PC-9 (cell line): ENCODE data around the gene NFATC4. TPM values are rescaled to one million over a fixed set of nuclear protein-coding genes. Genes with fewer than 3 reads are reported as not detected.

Experiments
- BruUV-seq: library from RNA; stranded (reverse); fragments of 400-500 nt; replicated peaks from 2 replicates; lab custom pipeline; 2021; lab: Mats Ljungman, UMichigan
- CTCF ChIA-PET: fragments of 300-600 bp; sonication (Branson Sonifier 250); formaldehyde crosslinking; loops from one replicate; lab custom pipeline; 2022; ENCODE audit warnings: antibody characterized with exemption; lab: Charles Lee
- POLR2A ChIA-PET: fragments of 300-600 bp; sonication (Branson Sonifier 250); formaldehyde crosslinking; loops from one replicate; lab custom pipeline; 2022; ENCODE audit warnings: antibody characterized with exemption; ENCODE audit not compliant: unreplicated experiment; lab: Charles Lee
- DNase-seq, 2 experiments: peaks; one replicate each; pipeline versions ENCODE4 v3.0.0 to v3.0.0-alpha.2; 2015 to 2022; ENCODE audit warnings: mixed read lengths in 1 of 2
- H2AFZ ChIP-seq: fragments of 200-600 bp; sonication (generic); 2 replicates; pipeline ENCODE4 v1.8.1; 2017; ENCODE audit warnings: antibody characterized with exemption
- H3F3A ChIP-seq: fragments of 200-600 bp; sonication (generic); 2 replicates; pipeline ENCODE4 v1.8.1; 2017; ENCODE audit warnings: antibody characterized with exemption, mild to moderate bottlenecking, low read depth; ENCODE audit not compliant: insufficient read depth
- H3K27ac ChIP-seq: fragments of 200-600 bp; sonication (generic); 2 replicates; pipeline ENCODE4 v1.6.1; 2016; ENCODE audit warnings: mixed run types
- H3K27me3 ChIP-seq: fragments of 200-600 bp; sonication (generic); 2 replicates; pipeline ENCODE4 v1.6.1; 2016; ENCODE audit warnings: low read depth, mixed run types; ENCODE audit not compliant: insufficient read depth
- H3K36me3 ChIP-seq: fragments of 200-600 bp; sonication (generic); 2 replicates; pipeline ENCODE4 v1.6.1; 2016; ENCODE audit warnings: low read depth, mixed run types
- H3K4me1 ChIP-seq: fragments of 200-600 bp; sonication (generic); replicated peaks from 2 replicates; pipeline ENCODE4 v1.6.1; 2016; ENCODE audit warnings: mixed run types; ENCODE audit not compliant: insufficient read depth
- H3K4me2 ChIP-seq: fragments of 200-600 bp; sonication (generic); 2 replicates; pipeline ENCODE4 v1.6.1; 2017; ENCODE audit warnings: mixed run types
- H3K4me3 ChIP-seq: fragments of 200-600 bp; sonication (generic); 2 replicates; pipeline ENCODE4 v1.6.1; 2016; ENCODE audit warnings: mixed run types
- H3K79me2 ChIP-seq: fragments of 200-600 bp; sonication (generic); 2 replicates; pipeline ENCODE4 v1.6.1; 2017; ENCODE audit warnings: low read depth, mixed run types
- H3K9me2 ChIP-seq: fragments of 200-600 bp; sonication (generic); 2 replicates; pipeline ENCODE4 v1.8.1; 2017; ENCODE audit warnings: mild to moderate bottlenecking; ENCODE audit not compliant: insufficient read depth
- H3K9me3 ChIP-seq: fragments of 200-600 bp; sonication (generic); 2 replicates; pipeline ENCODE4 v1.8.1; 2016; ENCODE audit warnings: low read depth; ENCODE audit not compliant: insufficient read depth
- H4K20me1 ChIP-seq: fragments of 200-600 bp; sonication (generic); 2 replicates; pipeline ENCODE4 v1.8.1; 2017; ENCODE audit not compliant: insufficient read depth
- CTCF ChIP-seq: fragments of 200-600 bp; sonication (generic); conservative IDR thresholded peaks from 2 replicates; pipeline ENCODE4 v1.6.1; 2017; ENCODE audit warnings: mixed run types, antibody characterized with exemption, mild to moderate bottlenecking, moderate library complexity
- EZH2 ChIP-seq: fragments of 200-600 bp; sonication (generic); IDR thresholded peaks from 2 replicates; pipeline ENCODE4 v1.8.0; 2017; ENCODE audit warnings: antibody characterized with exemption, low read depth
- intact Hi-C: fragments of 100-400 bp; cut with micrococcal nuclease; formaldehyde crosslinking; loops from one replicate; pipeline ENCODE4 v1.10.0; 2022; ENCODE audit not compliant: unreplicated experiment
- total RNA-seq: library from RNA; stranded (reverse); gene quantifications from 2 replicates; pipeline ENCODE4 v1.2.3, GENCODE V29; 2021

NFATC4 gene
- total RNA-seq, 1 experiment from 2014 or later: 48.3 TPM

- no peaks in the 10 kb centered on the region for H3K36me3 ChIP-seq
- no peaks in the 10 kb centered on the region for H3F3A ChIP-seq
- peak overlapping the region; percentile 81 for H3K4me2 ChIP-seq
- H2AFZ ChIP-seq: peak overlapping the region; percentile 86
- H3K27ac ChIP-seq: no peak overlapping the region
- H3K9me2 ChIP-seq: no peaks in the 10 kb centered on the region
- no peak for DNase-seq
- TF ChIP-seq EZH2: no peak
- no peak for TF ChIP-seq CTCF
- POLR2A ChIA-PET: no interaction called here
- no peaks in the 10 kb centered on the region for H3K27me3 ChIP-seq
- no peaks in the 10 kb centered on the region for H3K9me3 ChIP-seq
- CTCF ChIA-PET: interaction anchor here (0.9 kb wide), 1 partner anchor 33 kb away, joined by 3 read pairs; no protein-coding TSS in a partner anchor
- H3K4me1 ChIP-seq: peaks cover 4% of the 10 kb centered on the region
- BruUV-seq: no TSS peak
- no peaks in the 10 kb centered on the region for H3K79me2 ChIP-seq
- intact Hi-C loops: no loop called here
- H4K20me1 ChIP-seq: no peaks in the 10 kb centered on the region
- H3K4me3 ChIP-seq: peak overlapping the region; percentile 61
Observed at GRCh38 chr14:24399447-24399822, 31.5 kb downstream of the NFATC4 start.

- Histone ChIP-seq H2AFZ (no peak overlapping the region), H3K4me2 (peak overlapping the region; percentile 81), H3K27me3 (no peaks in the 10 kb centered on the region), H3K9me3 (no peaks in the 10 kb centered on the region), H3K36me3 (no peaks in the 10 kb centered on the region), H4K20me1 (no peaks in the 10 kb centered on the region), H3K9me2 (no peaks in the 10 kb centered on the region), H3K4me3 (peak overlapping the region; percentile 61; the same call in 1 of the 2 replicates), H3K27ac (no peak overlapping the region), H3K4me1 (no peaks in the 10 kb centered on the region; the same call in 1 of the 2 replicates), H3K79me2 (no peaks in the 10 kb centered on the region), H3F3A (no peaks in the 10 kb centered on the region)
- POLR2A ChIA-PET: no interaction called here
- DNase-seq: no peak
- intact Hi-C loops: no loop called here
- TF ChIP-seq EZH2 (no peak), CTCF (no peak)
- BruUV-seq: TSS peak; percentile 27
- CTCF ChIA-PET: interaction anchor here (0.6 kb wide), 1 partner anchor 157 kb away, joined by 3 read pairs; no protein-coding TSS in a partner anchor
Observed at GRCh38 chr14:24399999-24400718, 32.2 kb downstream of the NFATC4 start.

- no peak overlapping the region for H3K4me2 ChIP-seq
- CTCF ChIA-PET: no interaction called here
- no peaks in the 10 kb centered on the region for H3K79me2 ChIP-seq
- H3F3A ChIP-seq: no peaks in the 10 kb centered on the region
- H3K9me2 ChIP-seq: no peaks in the 10 kb centered on the region
- intact Hi-C loops: no loop called here
- no peak for DNase-seq
- H4K20me1 ChIP-seq: no peaks in the 10 kb centered on the region
- H3K27me3 ChIP-seq: no peaks in the 10 kb centered on the region
- H3K4me3 ChIP-seq: no peak overlapping the region
- no peaks in the 10 kb centered on the region for H3K36me3 ChIP-seq
- no peak overlapping the region for H3K27ac ChIP-seq
- no peaks in the 10 kb centered on the region for H3K9me3 ChIP-seq
- POLR2A ChIA-PET: no interaction called here
- no peaks in the 10 kb centered on the region for H3K4me1 ChIP-seq
- no TSS peak for BruUV-seq
- TF ChIP-seq EZH2: no peak
- no peak overlapping the region for H2AFZ ChIP-seq
Observed at GRCh38 chr14:24401810-24402702, 34.1 kb downstream of the NFATC4 start.
